ENCODE results near the gene NECAB3.

Gene NECAB3

DNA sequence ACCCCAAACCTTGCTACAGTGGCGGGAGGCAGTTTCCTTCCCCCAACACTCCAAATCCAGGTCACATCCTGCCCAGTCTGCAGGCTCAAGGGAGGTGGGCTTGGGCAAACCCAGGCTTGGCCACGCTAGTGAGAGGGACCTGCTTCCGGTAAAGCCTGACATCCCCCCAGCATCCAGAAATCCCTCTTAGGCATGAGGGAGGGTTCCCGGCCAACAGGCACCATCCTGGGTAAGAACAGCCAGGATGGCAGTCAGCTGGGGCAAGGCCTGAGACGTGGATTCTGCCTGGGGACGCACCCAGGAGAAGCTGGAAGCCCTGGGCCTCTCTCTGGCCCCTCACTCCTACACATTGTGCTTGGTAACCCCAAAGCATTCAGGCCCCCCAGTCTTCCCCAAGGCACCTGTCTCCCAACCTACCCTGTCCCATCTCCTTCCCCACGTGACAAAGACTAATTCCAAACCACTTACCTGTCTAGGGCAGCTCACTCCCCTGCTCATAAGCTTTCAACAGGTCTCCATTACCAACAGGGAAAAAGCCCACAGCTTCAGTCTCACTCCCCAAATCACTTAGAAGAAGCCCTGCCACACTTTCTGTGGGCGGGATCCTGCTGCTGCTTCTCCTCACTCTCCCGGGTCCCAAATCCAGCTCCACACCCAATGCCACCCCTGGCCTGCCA is 10.0 kb downstream of the NECAB3 start:
- no peak for DNase-seq (ENCODE audit: low read depth)
- peak overlapping the region; percentile 96 for H3K4me3 ChIP-seq (ENCODE audit: control insufficient read depth, low read depth, low read length)
- TF ChIP-seq, protein P1, sequence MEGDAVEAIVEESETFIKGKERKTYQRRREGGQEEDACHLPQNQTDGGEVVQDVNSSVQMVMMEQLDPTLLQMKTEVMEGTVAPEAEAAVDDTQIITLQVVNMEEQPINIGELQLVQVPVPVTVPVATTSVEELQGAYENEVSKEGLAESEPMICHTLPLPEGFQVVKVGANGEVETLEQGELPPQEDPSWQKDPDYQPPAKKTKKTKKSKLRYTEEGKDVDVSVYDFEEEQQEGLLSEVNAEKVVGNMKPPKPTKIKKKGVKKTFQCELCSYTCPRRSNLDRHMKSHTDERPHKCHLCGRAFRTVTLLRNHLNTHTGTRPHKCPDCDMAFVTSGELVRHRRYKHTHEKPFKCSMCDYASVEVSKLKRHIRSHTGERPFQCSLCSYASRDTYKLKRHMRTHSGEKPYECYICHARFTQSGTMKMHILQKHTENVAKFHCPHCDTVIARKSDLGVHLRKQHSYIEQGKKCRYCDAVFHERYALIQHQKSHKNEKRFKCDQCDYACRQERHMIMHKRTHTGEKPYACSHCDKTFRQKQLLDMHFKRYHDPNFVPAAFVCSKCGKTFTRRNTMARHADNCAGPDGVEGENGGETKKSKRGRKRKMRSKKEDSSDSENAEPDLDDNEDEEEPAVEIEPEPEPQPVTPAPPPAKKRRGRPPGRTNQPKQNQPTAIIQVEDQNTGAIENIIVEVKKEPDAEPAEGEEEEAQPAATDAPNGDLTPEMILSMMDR (IDR thresholded peaks at IDR 0.05; ENCODE audit: control insufficient read depth, insufficient read depth, low read depth, low read length, missing control alignments), result no peak

DNA sequence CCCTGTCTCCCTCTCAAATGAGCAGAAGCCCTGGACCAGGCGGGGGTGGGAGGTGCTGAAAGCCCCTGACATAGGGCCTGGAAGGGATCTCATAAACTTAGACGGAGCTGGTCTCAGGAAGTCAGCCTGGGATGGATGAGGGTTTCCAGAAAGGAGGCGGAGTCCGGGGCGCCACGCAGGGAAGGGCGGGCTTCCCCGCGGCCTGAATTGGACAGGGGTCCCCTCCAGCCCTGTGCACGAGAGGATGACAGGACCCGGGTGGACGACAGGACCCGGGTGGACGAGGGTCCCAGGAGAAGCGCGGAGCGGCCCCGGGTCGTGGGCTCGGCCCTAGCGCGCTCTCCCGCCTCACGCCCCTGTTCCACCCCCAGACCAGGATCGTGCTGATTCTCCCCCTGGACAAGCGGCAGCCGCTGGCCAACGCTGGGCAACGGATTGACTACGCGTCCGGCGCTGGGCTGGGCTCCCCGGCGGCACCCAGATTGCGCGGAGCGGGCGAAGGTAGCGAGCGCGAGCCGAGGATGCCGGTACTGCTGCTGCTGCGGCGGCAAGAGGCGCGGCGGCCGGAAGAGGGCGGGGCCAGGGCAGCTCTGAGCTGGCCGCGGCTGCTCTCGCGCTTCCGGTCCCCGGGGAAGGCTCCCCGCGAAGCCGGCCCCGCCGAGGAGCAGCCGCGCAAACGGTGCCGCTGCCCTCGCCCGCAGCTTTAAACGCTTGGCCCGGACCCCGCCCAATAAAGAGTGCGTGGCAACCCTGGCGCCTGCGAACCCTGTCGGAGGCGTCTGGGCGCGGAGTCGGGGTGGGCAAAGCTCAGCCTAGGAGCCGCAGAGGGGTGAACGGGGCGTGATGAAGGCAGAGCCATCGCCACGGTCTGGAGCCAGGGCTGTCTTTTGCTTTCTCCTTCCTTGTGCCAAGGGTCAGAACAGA is 10.8 kb downstream of the NECAB3 start:
- peak overlapping the region; percentile 96 for H3K4me3 ChIP-seq (ENCODE audit: control insufficient read depth, low read depth, low read length)
- no peak for DNase-seq (ENCODE audit: low read depth)
- TF ChIP-seq, protein P1 (IDR thresholded peaks at IDR 0.05; ENCODE audit: control insufficient read depth, insufficient read depth, low read depth, low read length, missing control alignments), result no peak

DNA sequence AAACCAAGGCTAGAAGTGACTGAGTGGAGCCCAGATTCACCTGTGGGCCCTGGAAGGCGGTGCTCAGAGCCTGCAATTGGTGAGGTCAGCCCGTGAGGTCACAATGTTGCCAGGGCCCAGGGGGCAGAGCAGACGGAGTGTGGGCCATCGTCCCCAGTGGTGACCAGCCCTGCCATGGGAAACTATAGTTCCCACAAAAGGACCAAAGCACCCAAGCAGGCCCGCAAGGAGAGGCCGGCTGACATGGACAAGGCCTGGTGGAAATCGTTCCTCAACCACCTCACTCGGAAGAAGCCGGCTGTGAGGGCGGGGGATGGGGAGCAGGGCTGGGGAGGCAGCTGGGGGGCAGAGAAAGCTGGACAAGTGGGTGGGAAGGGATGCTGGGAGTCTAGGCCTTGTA is 12.1 kb downstream of the NECAB3 start, which contains the start of gene C20orf144:
C20orf144 (plus strand) TSS at position 156 of the 400 bp plus-strand sequence; CDS start at position 175, 19 bp downstream.
- DNase-seq (ENCODE audit: low read depth), result no peak
- TF ChIP-seq, protein P1 (IDR thresholded peaks at IDR 0.05; ENCODE audit: control insufficient read depth, insufficient read depth, low read depth, low read length, missing control alignments), result no peak
- H3K4me3 ChIP-seq (ENCODE audit: control insufficient read depth, low read depth, low read length), result peak within 1 kb of the TSS; percentile 96

DNA sequence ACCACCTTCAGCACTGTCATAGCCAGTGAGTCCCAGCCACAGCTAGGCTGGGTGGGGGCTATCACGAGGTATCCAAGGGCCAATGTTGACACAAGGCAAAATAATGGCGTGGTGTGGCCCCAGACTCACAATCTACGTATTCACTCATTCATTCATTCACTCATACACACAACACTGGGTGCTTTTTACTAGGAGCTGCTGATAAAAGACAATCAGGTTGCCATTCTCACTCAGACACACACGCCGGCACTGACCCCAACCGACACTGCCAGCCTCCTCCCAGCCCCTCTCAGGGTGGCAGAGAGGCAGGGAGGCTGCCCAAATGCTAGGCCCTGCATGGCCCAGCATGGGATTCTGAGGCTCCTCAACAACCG is 13.6 kb downstream of the NECAB3 start:
- H3K4me3 ChIP-seq (ENCODE audit: control insufficient read depth, low read depth, low read length), result no peak overlapping the region
- TF ChIP-seq, protein P1 (IDR thresholded peaks at IDR 0.05; ENCODE audit: control insufficient read depth, insufficient read depth, low read depth, low read length, missing control alignments), result no peak
- no peak for DNase-seq (ENCODE audit: low read depth)

DNA sequence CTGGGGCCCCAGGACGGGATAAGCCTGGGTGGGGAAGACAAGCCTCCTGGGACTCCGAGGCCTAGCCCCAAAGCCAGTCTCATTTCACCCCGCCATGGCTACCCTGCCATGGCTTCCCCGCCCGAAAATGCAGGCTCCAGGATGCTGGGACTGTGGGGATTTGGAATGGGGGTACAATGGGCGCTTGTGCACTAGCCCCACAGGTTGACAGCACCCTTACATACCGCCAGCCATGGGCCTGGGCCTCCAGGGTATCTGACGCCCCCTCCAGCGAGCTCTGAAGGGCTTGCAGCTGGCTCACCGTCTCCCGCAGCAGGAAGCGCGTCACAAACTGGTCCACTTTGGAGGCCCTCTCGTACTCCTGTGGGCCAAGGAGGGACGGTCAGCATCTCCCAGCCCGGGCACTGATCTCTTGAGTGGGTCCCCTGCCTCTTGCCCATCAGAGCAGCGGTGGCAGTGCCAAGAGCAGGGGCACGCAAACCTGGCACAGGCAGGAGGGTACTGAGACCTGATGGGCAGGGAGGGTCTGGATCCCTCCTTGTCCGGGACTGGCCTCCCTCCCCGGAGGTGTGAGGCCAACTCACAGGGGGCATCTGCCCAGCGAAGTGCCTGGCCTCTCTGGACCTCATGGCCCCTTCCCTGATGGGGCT is 14.1 kb downstream of the NECAB3 start:
- TF ChIP-seq, protein P1 (IDR thresholded peaks at IDR 0.05; ENCODE audit: control insufficient read depth, insufficient read depth, low read depth, low read length, missing control alignments), result no peak
- no peak for DNase-seq (ENCODE audit: low read depth)
- H3K4me3 ChIP-seq (ENCODE audit: control insufficient read depth, low read depth, low read length), result no peak overlapping the region

DNA sequence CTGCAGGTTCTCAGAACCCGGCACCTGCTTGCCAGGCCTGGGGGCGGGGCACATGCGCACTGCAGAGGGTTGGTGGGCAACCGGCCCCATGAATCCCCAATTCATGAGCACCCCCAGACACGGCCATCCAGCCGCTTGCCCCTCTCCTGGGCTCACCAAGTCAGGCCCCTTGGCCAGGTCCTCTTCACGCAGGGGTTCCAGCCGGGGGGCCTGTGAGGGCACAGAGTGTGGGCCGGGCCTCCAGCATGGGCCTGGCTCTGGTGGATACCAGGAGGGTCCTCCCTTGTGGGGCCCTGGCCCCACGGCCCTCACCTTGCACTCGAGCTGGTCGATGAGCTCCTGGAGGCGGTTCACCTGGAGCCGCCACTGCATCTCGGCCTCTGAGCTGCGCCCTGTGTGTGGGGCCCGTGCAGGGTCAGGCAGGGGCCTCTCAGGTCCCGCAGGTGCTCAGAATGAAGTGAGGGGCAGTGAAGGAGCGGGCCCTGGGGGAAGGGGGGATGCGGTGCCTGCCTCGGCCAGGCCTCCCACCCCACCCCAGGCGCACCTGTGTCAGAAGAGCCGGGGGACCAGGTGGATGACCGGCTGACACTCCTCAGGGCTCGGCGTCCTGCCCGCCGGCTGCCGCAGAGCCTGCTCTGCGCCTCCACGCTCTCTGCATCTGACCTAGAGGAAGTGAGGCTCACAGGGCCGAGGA is 14.7 kb downstream of the NECAB3 start:
- no peak overlapping the region for H3K4me3 ChIP-seq (ENCODE audit: control insufficient read depth, low read depth, low read length)
- TF ChIP-seq, protein P1 (IDR thresholded peaks at IDR 0.05; ENCODE audit: control insufficient read depth, insufficient read depth, low read depth, low read length, missing control alignments), result no peak
- DNase-seq (ENCODE audit: low read depth), result no peak
